Airway epithelial cell (primary cell): Measurements from ENCODE around the gene LRRC10. TPM values are rescaled to one million over a fixed set of nuclear protein-coding genes. Genes with fewer than 3 reads are reported as not detected.

Experiments
- total RNA-seq: library from RNA; depleted of rRNA; stranded (reverse); fragments of >200 nt; gene quantifications from 2 replicates; pipeline ENCODE4 v1.2.3, GENCODE V29; 2015

Gene LRRC10, protein sequence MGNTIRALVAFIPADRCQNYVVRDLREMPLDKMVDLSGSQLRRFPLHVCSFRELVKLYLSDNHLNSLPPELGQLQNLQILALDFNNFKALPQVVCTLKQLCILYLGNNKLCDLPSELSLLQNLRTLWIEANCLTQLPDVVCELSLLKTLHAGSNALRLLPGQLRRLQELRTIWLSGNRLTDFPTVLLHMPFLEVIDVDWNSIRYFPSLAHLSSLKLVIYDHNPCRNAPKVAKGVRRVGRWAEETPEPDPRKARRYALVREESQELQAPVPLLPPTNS
- not detected in 2 replicates for total RNA-seq

DNA sequence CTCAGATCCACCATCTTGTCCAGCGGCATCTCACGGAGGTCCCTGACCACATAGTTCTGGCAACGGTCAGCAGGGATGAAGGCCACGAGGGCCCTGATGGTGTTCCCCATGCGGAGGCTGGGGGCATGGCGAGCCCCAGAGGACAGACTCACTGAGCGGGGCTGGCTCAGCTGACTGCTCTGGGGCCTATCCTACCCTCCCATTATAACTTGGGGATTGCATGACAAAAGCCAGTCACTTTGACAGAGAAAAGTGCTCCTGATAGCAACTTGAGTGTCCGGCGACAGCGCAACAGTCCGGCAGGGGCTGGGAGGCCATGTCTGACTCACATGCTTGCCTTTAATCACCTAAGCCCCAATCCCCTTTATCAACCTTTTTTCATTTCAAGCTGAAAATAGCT lies at the start of gene LRRC10:
Gene LRRC10, minus strand, starts transcription at position 179 of the 400 bp plus-strand sequence. Its CDS starts 69 bp downstream, at position 110.

DNA sequence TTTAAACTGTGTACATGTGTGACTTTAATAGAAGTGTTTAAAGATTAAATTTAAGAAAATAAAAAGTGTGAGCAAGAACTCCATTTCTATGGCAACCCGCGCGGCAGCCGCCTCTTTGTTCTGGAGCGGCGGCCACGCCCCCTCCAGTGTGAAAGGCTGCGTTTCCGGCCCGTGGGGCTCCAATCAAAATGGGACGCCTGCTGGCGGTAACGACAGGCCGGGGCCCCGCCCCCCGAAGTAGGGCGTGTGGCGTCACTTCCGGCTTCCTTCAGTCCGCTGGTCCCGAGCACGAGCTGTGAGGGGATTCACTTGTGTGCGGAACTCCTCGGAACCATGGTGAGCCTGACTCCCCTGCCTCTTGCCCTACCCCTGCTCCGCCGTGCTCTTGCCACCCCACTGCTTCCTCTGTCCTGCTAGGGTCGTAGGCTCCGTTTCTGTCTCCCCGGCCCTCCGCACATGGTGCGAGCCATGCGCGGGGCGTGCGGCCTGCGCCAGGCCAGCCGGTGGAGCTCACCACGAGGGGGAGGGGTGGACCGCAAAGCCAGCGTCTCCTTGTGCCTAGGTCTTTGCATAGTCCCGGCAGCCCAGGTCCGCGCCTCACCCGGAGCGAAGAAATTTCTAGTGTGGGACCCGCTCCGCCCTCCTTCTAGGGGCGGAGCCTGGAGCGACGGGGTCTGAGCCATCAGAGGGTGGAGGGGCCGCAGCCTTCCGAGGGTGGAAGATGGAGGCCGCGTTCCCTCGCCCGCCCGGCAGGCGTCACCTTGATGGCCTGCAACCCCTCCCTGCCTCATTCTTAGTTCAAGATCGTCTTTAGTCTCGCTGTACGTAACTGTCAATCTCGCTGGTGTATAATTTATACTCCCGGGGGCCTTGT lies 25.3 kb downstream of the LRRC10 start, which contains the start of gene CCT2:
Gene CCT2, plus strand, starts transcription at position 271 of the 874 bp plus-strand sequence. Its CDS starts 63 bp downstream, at position 334.

Other genes with a start within 250 kb of the LRRC10 start
- 11.8 and 21.5 TPM in 2 replicates for gene FRS2, start 140.5 kb downstream of the LRRC10 start, total RNA-seq
- gene CCT2, start 25.4 kb downstream of the LRRC10 start, total RNA-seq = 196 and 225 TPM in 2 replicates
- not detected in 2 replicates for gene BEST3, start 88.4 kb upstream of the LRRC10 start, total RNA-seq
- 10.7 and 27.7 TPM in 2 replicates for gene RAB3IP, start 128.0 kb upstream of the LRRC10 start, total RNA-seq
- gene MYRFL, start 214.3 kb upstream of the LRRC10 start, total RNA-seq = 1.3 and 1.9 TPM in 2 replicates